Liver (tissue), 3 donors: Measurements from ENCODE around the gene SCAF8.

Experiments used
- CTCF ChIP-seq: fragments of 150-350 bp; IDR thresholded peaks from 2 replicates; pipeline ENCODE4 v1.5.1; 2017; ENCODE audit warnings: improper control_type of control experiment, low read depth, low read length; ENCODE audit not compliant: missing input control
- EGR1 ChIP-seq, 2 donors: IDR thresholded peaks; 2 replicates each; pipeline ENCODE4 v1.6.1; 2016 to 2018; ENCODE audit warnings: antibody characterized with exemption in 2 of 2, low read depth in 2 of 2
- GABPA ChIP-seq, 2 donors: IDR thresholded peaks in 1 of 2; conservative IDR thresholded peaks in 1 of 2; 2 replicates each; pipeline ENCODE4 v1.6.1; 2016; ENCODE audit warnings: antibody characterized with exemption in 2 of 2, mild to moderate bottlenecking in 1 of 2, moderate library complexity in 1 of 2
- TAF1 ChIP-seq: conservative IDR thresholded peaks from 2 replicates; pipeline ENCODE4 v1.6.1; 2016; ENCODE audit warnings: antibody characterized with exemption, mild to moderate bottlenecking
- donor health status: healthy.
- donor health status: healthy.

- TF ChIP-seq CTCF: no peak
- TF ChIP-seq GABPA (IDR thresholded peaks at IDR 0.05 in 1 of 2, conservative IDR thresholded peaks at IDR 0.05 in 1 of 2): no peak
- TF ChIP-seq EGR1 (IDR thresholded peaks at IDR 0.05; ENCODE audit: low read depth in 2 of 2): no peak
- TF ChIP-seq TAF1: no peak
Measured at GRCh38 chr6:154835307-154835706, 102.1 kb downstream of the SCAF8 start.
